ENCODE measurements around the gene PLEK. TPM values are rescaled to one million over a fixed set of nuclear protein-coding genes. Genes with fewer than 3 reads are reported as not detected.

PLEK gene
- total RNA-seq, 2 donors from 2014 or later = not detected

DNA sequence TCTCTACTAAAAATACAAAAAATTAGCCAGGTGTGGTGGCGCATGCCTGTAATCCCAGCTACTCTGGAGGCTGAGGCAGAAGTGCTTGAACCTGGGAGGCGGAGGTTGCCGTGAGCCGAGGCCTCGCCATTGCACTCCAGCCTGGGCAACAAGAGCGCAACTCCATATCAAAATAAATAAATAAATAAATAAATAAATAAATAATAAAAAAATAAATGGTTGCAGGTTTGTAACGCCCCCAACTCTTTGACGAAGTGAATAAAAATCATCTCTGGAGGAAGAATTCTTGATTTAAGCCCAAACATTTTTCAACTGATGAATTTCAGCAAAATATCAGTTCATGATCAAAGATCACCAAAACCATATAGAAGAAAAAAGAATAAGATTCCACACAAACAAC lies 32.1 kb upstream of the PLEK start:
- no peak overlapping the region for H3K4me3 Mint-ChIP-seq
- H3K36me3 Mint-ChIP-seq (ENCODE audit: low read depth) = no peaks in the 10 kb centered on the region
- H3K27ac Mint-ChIP-seq = no peak overlapping the region
- Histone ChIP-seq H3K27me3 (ENCODE audit: control insufficient read depth, insufficient read depth, low read length, poor library complexity, severe bottlenecking) (peaks cover 8% of the 10 kb centered on the region), H3K9ac (ENCODE audit: extremely low read depth, low read length, poor library complexity, severe bottlenecking) (no peak overlapping the region), H3K4me3 (ENCODE audit: low read length) (no peak overlapping the region), H3K9me3 (ENCODE audit: control insufficient read depth, low read length) (no peaks in the 10 kb centered on the region), H3K4me1 (ENCODE audit: control insufficient read depth, insufficient read depth, low read length) (no peaks in the 10 kb centered on the region), H3K36me3 (ENCODE audit: control insufficient read depth, insufficient read depth, low read length) (no peaks in the 10 kb centered on the region), H3K27ac (ENCODE audit: low read depth, low read length) (no peak overlapping the region)
- no peak for DNase-seq
- no peaks in the 10 kb centered on the region for H3K4me1 Mint-ChIP-seq
- 77 to 100% methylated on average over 1 to 7 of the region's 8 CpGs for WGBS, 2 experiments (ENCODE audit: insufficient coverage in 1 of 2, insufficient read length in 1 of 2)
- TF ChIP-seq CTCF (conservative IDR thresholded peaks at IDR 0.05) = no peak
- no peaks in the 10 kb centered on the region for H3K27me3 Mint-ChIP-seq (ENCODE audit: insufficient read depth)
- H3K9me3 Mint-ChIP-seq = no peaks in the 10 kb centered on the region

GRCh38 chr2:68333931-68334330 lies 31.2 kb upstream of the PLEK start:
- TF ChIP-seq CTCF (conservative IDR thresholded peaks at IDR 0.05) = no peak
- no peak overlapping the region for H3K4me3 Mint-ChIP-seq
- H3K9me3 Mint-ChIP-seq = no peaks in the 10 kb centered on the region
- Histone ChIP-seq H3K9me3 (ENCODE audit: control insufficient read depth, low read length) (no peaks in the 10 kb centered on the region), H3K27me3 (ENCODE audit: control insufficient read depth, insufficient read depth, low read length, poor library complexity, severe bottlenecking) (no peaks in the 10 kb centered on the region), H3K4me3 (ENCODE audit: low read length) (no peak overlapping the region), H3K27ac (ENCODE audit: low read depth, low read length) (no peak overlapping the region), H3K4me1 (ENCODE audit: control insufficient read depth, insufficient read depth, low read length) (no peaks in the 10 kb centered on the region), H3K9ac (ENCODE audit: extremely low read depth, low read length, poor library complexity, severe bottlenecking) (no peak overlapping the region), H3K36me3 (ENCODE audit: control insufficient read depth, insufficient read depth, low read length) (no peaks in the 10 kb centered on the region)
- H3K27me3 Mint-ChIP-seq (ENCODE audit: insufficient read depth) = peaks cover 2% of the 10 kb centered on the region
- H3K36me3 Mint-ChIP-seq (ENCODE audit: low read depth) = no peaks in the 10 kb centered on the region
- 100% methylated on average over 1 of the region's 3 CpGs; no CpG with 5 or more reads in 1 of the 2 experiments for WGBS, 2 experiments (ENCODE audit: insufficient coverage in 1 of 2, insufficient read length in 1 of 2)
- no peaks in the 10 kb centered on the region for H3K4me1 Mint-ChIP-seq
- no peak for DNase-seq
- no peak overlapping the region for H3K27ac Mint-ChIP-seq

DNA sequence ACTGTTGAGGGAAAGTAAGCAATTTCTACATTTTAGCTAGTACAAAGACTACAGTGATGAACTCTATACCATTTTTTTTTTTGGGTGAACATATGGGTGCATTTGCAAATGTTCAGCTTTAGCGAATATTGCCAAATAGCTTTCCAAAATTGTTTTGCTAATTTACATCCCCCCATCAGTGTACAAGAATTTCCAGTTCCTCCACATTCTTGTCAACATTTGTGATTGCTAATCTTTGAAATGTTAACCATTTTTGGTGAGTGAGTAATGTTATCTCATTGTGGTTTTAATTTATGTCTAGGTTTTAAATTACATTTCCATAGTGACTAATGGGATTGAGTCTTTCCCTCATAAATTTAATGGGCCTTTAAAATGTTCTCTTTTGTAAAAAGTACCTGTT lies 28.9 kb upstream of the PLEK start:
- TF ChIP-seq CTCF (conservative IDR thresholded peaks at IDR 0.05) = no peak
- no peak overlapping the region for H3K27ac ChIP-seq (ENCODE audit: low read depth, low read length)
- H3K36me3 ChIP-seq (ENCODE audit: control insufficient read depth, insufficient read depth, low read length) = no peaks in the 10 kb centered on the region
- 100% methylated on average over 1 of the region's 1 CpG; no CpG with 5 or more reads in 1 of the 2 experiments for WGBS, 2 experiments (ENCODE audit: insufficient coverage in 1 of 2, insufficient read length in 1 of 2)
- no peak overlapping the region for H3K9ac ChIP-seq (ENCODE audit: extremely low read depth, low read length, poor library complexity, severe bottlenecking)
- Mint-ChIP-seq H3K4me3 (no peak overlapping the region), H3K27me3 (ENCODE audit: insufficient read depth) (peaks cover 2% of the 10 kb centered on the region), H3K4me1 (no peaks in the 10 kb centered on the region), H3K27ac (no peak overlapping the region), H3K36me3 (ENCODE audit: low read depth) (no peaks in the 10 kb centered on the region), H3K9me3 (no peaks in the 10 kb centered on the region)
- no peak overlapping the region for H3K4me3 ChIP-seq (ENCODE audit: low read length)
- no peaks in the 10 kb centered on the region for H3K9me3 ChIP-seq (ENCODE audit: control insufficient read depth, low read length)
- H3K27me3 ChIP-seq (ENCODE audit: control insufficient read depth, insufficient read depth, low read length, poor library complexity, severe bottlenecking) = no peaks in the 10 kb centered on the region
- DNase-seq = no peak
- no peaks in the 10 kb centered on the region for H3K4me1 ChIP-seq (ENCODE audit: control insufficient read depth, insufficient read depth, low read length)
